ENCODE data around the gene JMJD6. TPM values are rescaled to one million over a fixed set of nuclear protein-coding genes. Genes with fewer than 3 reads are reported as not detected.
A peak's percentile ranks its signal among the peaks of the same experiment; 100 is the strongest.

The JMJD6 gene
- total and polyA plus RNA-seq, 2 experiments from 2014 or later = 19.3 to 44.8 TPM

DNA sequence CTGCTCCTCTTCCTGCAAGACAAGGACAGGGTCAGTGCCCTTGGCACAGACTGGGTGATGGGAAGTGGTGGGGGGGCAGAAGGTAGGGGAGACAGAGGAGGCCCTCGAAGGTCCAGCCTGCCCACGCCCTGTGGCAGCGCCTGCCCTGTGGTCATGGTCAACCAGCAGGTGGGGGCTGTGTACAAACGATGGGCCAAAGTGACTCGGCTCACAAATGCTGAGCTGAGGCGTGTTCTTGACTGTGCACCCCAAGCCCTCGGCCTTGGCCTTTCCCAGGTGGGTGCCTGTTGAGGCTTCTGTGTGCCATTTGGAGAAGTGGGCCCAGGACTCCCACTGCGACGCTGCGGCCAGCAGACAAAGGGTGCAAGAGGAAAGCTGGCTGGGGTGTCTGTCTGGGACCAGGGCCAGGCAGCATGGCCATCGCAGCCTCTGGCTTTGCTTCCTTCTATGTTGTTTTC, 38.2 kb downstream of the JMJD6 start:
- no peak for DNase-seq (ENCODE audit: low spot score)
- Histone ChIP-seq H3K79me2 (peaks cover 28% of the 10 kb centered on the region), H3K9me3 (ENCODE audit: low read depth) (no peaks in the 10 kb centered on the region), H3K4me1 (ENCODE audit: insufficient read depth) (peaks cover 27% of the 10 kb centered on the region), H3K9me2 (replicated peaks; ENCODE audit: insufficient read depth) (no peaks in the 10 kb centered on the region), H4K20me1 (ENCODE audit: insufficient read depth, poor library complexity, severe bottlenecking) (no peaks in the 10 kb centered on the region), H2AFZ (no peak overlapping the region), H3K4me3 (no peak overlapping the region), H3K4me2 (peak overlapping the region; percentile 59), H3K27me3 (no peaks in the 10 kb centered on the region), H3K27ac (peak overlapping the region; percentile 86), H3K36me3 (replicated peaks; ENCODE audit: insufficient read depth, low read depth) (no peaks in the 10 kb centered on the region)
- TF ChIP-seq EZH2 (IDR thresholded peaks at IDR 0.05; ENCODE audit: borderline replicate concordance) = no peak
- TF ChIP-seq, protein P1, sequence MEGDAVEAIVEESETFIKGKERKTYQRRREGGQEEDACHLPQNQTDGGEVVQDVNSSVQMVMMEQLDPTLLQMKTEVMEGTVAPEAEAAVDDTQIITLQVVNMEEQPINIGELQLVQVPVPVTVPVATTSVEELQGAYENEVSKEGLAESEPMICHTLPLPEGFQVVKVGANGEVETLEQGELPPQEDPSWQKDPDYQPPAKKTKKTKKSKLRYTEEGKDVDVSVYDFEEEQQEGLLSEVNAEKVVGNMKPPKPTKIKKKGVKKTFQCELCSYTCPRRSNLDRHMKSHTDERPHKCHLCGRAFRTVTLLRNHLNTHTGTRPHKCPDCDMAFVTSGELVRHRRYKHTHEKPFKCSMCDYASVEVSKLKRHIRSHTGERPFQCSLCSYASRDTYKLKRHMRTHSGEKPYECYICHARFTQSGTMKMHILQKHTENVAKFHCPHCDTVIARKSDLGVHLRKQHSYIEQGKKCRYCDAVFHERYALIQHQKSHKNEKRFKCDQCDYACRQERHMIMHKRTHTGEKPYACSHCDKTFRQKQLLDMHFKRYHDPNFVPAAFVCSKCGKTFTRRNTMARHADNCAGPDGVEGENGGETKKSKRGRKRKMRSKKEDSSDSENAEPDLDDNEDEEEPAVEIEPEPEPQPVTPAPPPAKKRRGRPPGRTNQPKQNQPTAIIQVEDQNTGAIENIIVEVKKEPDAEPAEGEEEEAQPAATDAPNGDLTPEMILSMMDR (IDR thresholded peaks at IDR 0.05; ENCODE audit: poor library complexity) = no peak
- no peak for TF ChIP-seq EZH2phosphoT487 (IDR thresholded peaks at IDR 0.05; ENCODE audit: low read depth, severe bottlenecking, unreplicated experiment)
- 87% methylated on average over 11 of the region's 11 CpGs for WGBS (ENCODE audit: low lambda C conversion rate, missing lambda C conversion rate)

DNA sequence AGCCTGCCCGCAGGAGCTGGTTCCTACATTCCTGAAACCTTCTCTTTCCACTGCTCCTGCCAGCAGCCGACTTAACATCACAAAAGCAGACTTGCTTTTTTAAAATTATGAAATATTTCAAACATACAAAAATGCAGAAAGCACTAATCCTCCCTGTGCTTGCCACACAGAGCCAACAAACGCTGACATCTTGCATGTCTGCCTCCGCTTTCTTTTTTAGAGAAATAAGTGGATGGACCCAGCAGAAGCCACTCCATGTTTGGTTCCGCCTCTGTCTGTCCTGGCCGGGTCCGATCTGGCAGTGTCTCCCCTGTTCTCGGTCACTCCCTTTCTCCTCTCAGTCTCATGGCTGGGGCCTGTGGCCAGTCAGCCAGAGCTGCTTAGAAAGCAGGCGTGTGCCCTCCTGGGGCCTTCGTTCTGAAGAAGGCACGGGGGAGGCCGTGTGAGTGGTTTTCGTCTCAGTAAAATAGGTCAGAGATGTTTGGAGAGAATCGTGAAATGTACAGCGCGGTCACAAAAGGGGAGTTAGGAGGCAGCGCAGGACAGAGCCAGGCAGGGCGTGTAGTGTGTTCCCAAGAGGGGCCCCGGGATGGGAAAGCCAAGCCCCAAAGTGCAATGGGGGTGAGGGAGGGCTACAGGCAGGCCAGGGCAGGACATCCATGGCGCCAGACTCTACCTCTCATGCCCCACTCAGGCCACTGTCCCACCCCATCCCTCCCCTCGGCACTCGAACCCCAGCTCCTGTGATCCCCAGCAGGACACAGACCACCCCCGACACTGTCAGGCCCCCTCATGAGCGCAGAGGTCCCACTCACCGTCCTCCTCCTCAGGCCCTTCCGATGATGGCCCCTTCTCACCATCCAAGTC, 38.9 kb downstream of the JMJD6 start:
- H3K27ac ChIP-seq = peak overlapping the region; percentile 86
- H3K9me3 ChIP-seq (ENCODE audit: low read depth) = no peaks in the 10 kb centered on the region
- no peak for DNase-seq (ENCODE audit: low spot score)
- no peaks in the 10 kb centered on the region for H3K36me3 ChIP-seq (replicated peaks; ENCODE audit: insufficient read depth, low read depth)
- H4K20me1 ChIP-seq (ENCODE audit: insufficient read depth, poor library complexity, severe bottlenecking) = no peaks in the 10 kb centered on the region
- WGBS (ENCODE audit: low lambda C conversion rate, missing lambda C conversion rate) = 77% methylated on average over 24 of the region's 26 CpGs
- peaks cover 22% of the 10 kb centered on the region for H3K79me2 ChIP-seq
- TF ChIP-seq, protein P1 (IDR thresholded peaks at IDR 0.05; ENCODE audit: poor library complexity) = no peak
- TF ChIP-seq EZH2phosphoT487 (IDR thresholded peaks at IDR 0.05; ENCODE audit: low read depth, severe bottlenecking, unreplicated experiment) = no peak
- no peaks in the 10 kb centered on the region for H3K27me3 ChIP-seq
- H3K4me3 ChIP-seq = no peak overlapping the region
- H3K9me2 ChIP-seq (replicated peaks; ENCODE audit: insufficient read depth) = no peaks in the 10 kb centered on the region
- H3K4me1 ChIP-seq (ENCODE audit: insufficient read depth) = peaks cover 27% of the 10 kb centered on the region
- no peak overlapping the region for H2AFZ ChIP-seq
- H3K4me2 ChIP-seq = peak overlapping the region; percentile 58

DNA sequence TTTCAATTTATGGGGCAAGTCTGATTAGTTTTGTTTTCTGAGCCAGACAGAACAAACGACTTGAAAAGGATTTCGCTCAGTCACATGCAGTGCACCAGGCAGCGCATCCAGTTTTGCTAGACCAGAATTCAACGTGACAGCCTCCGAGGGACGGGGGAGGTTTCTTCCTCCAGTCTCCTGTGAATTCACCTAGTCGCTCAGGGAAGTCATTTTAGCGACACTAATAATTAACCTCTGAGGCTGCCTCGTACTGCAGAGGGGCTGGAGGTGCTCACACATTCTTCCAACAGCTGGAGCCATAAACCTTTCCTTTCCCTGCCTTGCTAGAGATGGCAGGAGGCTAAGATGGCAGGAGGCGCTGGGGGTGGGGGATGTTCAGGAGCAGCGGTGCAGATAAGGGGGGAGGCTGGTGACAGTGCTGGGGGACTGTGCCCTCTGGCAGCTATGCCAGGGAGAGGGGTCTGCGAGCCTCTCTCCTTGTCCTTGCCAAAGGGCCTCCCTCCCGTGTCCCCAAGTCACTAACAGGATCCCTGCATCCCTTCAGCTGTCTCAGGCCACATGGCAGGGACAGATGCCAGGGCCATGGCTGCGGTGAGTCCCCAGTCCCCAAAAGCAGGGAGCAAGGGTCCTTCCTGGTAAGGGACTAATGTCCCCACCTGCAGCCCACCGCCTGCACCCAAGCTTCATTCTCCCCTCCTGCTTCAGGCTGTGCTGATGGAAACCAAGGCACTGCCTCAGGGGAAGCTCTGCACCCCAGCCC, 39.7 kb downstream of the JMJD6 start:
- TF ChIP-seq EZH2 (IDR thresholded peaks at IDR 0.05; ENCODE audit: borderline replicate concordance) = no peak
- TF ChIP-seq, protein P1 (IDR thresholded peaks at IDR 0.05; ENCODE audit: poor library complexity) = no peak
- H3K27me3 ChIP-seq = no peaks in the 10 kb centered on the region
- no peak overlapping the region for H2AFZ ChIP-seq
- peak overlapping the region; percentile 86 for H3K27ac ChIP-seq
- DNase-seq (ENCODE audit: low spot score) = peak; percentile 69
- 50% methylated on average over 15 of the region's 15 CpGs for WGBS (ENCODE audit: low lambda C conversion rate, missing lambda C conversion rate)
- H3K4me3 ChIP-seq = no peak overlapping the region
- peaks cover 33% of the 10 kb centered on the region for H3K4me1 ChIP-seq (ENCODE audit: insufficient read depth)
- peak overlapping the region; percentile 58 for H3K4me2 ChIP-seq
- peaks cover 18% of the 10 kb centered on the region for H3K79me2 ChIP-seq
- no peaks in the 10 kb centered on the region for H3K9me3 ChIP-seq (ENCODE audit: low read depth)
- H3K9me2 ChIP-seq (replicated peaks; ENCODE audit: insufficient read depth) = no peaks in the 10 kb centered on the region
- no peaks in the 10 kb centered on the region for H4K20me1 ChIP-seq (ENCODE audit: insufficient read depth, poor library complexity, severe bottlenecking)
- H3K36me3 ChIP-seq (replicated peaks; ENCODE audit: insufficient read depth, low read depth) = no peaks in the 10 kb centered on the region
